Upper lobe of right lung (tissue), 1 donor: Measurements from ENCODE around the gene ELF4. TPM values are rescaled to one million over a fixed set of nuclear protein-coding genes. Genes with fewer than 3 reads are reported as not detected.

Source experiments
- ATAC-seq: fragments of 200-7000 bp; cut with Tn5 transposase; one replicate; pipeline ENCODE4 v1.9.1; 2020; ENCODE audit warnings: mild to moderate bottlenecking, moderate library complexity
- DNase-seq: peaks from one replicate; pipeline ENCODE4 v3.0.0-alpha.2; 2020
- H3K27ac ChIP-seq: fragments of 200-600 bp; one replicate; pipeline ENCODE4 v1.8.0; 2022
- H3K27me3 ChIP-seq: fragments of 200-600 bp; one replicate; pipeline ENCODE4 v1.8.0; 2022; ENCODE audit warnings: mild to moderate bottlenecking
- H3K36me3 ChIP-seq: fragments of 200-600 bp; one replicate; pipeline ENCODE4 v1.8.0; 2022
- H3K4me1 ChIP-seq: fragments of 200-600 bp; one replicate; pipeline ENCODE4 v1.8.0; 2022
- H3K4me3 ChIP-seq: fragments of 200-600 bp; one replicate; pipeline ENCODE4 v1.8.0; 2022; ENCODE audit warnings: mild to moderate bottlenecking
- H3K9me3 ChIP-seq: fragments of 200-600 bp; one replicate; pipeline ENCODE4 v1.8.0; 2022
- CTCF ChIP-seq: fragments of 200-600 bp; IDR thresholded peaks from one replicate; pipeline ENCODE4 v1.8.0; 2022; ENCODE audit warnings: antibody characterized with exemption
- intact Hi-C: fragments of 100-400 bp; cut with DNase I; formaldehyde crosslinking; loops from one replicate; pipeline ENCODE4 v1.11.0; 2022
- total RNA-seq: library from RNA; stranded (reverse); fragmentation: NEBNext Ultra II Directional; extraction: Animal tissue kit (Norgen Biotek cat#: 25700); gene quantifications from one replicate; pipeline ENCODE4 v1.2.1, GENCODE V29; 2021
- donor health status: DM: no; HTN: yes; CAD: no; lungs with severe emphysema.

Gene ELF4
- total RNA-seq, 1 donor from 2014 or later: 23.8 TPM

DNA sequence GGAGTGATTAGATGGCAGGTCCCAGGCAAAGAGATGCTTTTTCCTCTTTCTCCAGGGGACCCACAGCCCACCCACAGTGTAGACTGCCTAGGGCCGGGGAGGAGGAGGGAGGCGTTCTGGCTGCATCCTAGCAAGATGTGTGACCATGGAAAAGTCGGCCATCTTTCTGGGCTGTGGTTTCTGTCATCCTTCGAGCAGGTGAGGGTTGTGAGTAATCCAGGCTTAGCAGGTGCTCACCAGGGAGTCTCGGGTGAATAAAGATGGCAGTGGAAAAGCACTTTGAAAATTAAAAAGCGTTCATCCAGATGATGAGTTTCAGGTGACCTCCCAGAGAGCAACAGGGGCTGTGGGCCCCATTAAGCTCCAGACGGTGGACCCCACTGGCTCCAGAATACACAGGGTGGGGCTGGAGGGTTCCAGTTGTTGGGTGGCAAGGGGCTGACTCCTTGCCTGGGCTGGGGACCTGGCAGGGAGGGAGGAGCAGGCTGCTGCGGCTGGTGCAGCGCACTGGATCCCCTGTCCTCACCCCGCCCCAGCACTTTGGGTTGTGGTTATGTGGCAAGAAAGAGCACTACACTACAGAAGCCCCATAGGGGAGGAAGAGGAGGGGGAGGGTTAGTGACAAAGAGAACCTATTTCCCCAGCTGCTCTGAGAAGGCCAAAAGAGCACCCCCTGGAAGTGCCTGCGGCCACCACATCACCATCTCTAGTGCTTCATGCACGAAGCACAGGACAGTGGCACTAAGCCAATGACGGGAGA lies 23.7 kb downstream of the ELF4 start:
- Histone ChIP-seq H3K4me3 (peak overlapping the region; percentile 6), H3K9me3 (no peaks in the 10 kb centered on the region), H3K27me3 (no peaks in the 10 kb centered on the region), H3K36me3 (no peaks in the 10 kb centered on the region), H3K4me1 (no peaks in the 10 kb centered on the region), H3K27ac (peak overlapping the region; percentile 55)
- ATAC-seq: peak; percentile 61
- no peak for DNase-seq
- intact Hi-C loops: no loop called here
- no peak for TF ChIP-seq CTCF

DNA sequence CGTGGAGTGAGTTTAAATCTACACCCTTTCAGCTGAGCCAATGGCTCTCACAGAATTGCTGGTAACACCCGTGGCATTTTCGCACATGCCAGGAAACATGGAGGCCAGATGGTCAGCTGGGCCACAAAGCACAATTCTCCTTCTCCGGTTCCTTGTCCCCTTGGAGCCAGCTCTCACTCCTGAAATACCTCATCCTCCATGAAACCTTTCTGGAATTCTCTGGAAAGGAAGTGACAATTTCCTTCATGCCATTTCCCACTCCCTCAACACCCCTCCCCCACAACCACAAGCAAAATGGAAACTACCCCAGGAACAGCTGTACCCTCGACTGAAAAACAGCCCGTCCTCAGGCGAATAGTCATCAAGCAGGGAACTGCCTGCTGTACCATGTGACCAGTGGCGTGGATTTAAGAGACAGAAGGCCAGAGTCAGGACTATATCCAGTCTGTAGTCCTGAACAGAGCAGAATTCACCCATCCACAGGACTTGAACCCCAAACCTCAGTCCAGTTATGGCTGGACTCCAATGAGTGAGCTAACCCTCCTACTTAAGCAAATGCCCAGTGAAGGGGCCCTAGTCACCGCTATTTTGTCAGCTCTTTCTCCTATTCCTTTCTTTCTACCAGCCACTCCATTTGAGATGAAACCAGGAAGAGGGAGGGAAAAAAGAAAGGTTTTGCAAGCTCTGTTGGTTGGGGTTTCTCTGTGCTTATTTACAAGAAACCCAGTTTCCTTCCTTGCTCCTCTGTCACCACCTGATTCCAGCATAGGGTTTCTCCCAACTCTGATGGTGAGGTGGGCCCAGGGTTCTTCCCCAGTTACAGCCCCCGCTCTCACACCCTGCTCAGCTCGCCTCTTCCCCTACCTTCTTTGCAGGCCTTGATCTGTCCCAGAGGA lies 24.5 kb downstream of the ELF4 start:
- Histone ChIP-seq H3K4me3 (peak overlapping the region; percentile 14), H3K27ac (peak overlapping the region; percentile 55), H3K36me3 (no peaks in the 10 kb centered on the region), H3K4me1 (no peaks in the 10 kb centered on the region), H3K27me3 (no peaks in the 10 kb centered on the region), H3K9me3 (no peaks in the 10 kb centered on the region)
- intact Hi-C loops: no loop called here
- DNase-seq (no peak), ATAC-seq (no peak)
- no peak for TF ChIP-seq CTCF

GRCh38 chrX:130084631-130085237 lies 25.6 kb downstream of the ELF4 start:
- intact Hi-C loops: no loop called here
- no peaks in the 10 kb centered on the region for H3K27me3 ChIP-seq
- no peak overlapping the region for H3K4me3 ChIP-seq
- no peak for TF ChIP-seq CTCF
- no peaks in the 10 kb centered on the region for H3K4me1 ChIP-seq
- ATAC-seq: no peak
- H3K36me3 ChIP-seq: no peaks in the 10 kb centered on the region
- peak overlapping the region; percentile 55 for H3K27ac ChIP-seq
- no peaks in the 10 kb centered on the region for H3K9me3 ChIP-seq
- no peak for DNase-seq

DNA sequence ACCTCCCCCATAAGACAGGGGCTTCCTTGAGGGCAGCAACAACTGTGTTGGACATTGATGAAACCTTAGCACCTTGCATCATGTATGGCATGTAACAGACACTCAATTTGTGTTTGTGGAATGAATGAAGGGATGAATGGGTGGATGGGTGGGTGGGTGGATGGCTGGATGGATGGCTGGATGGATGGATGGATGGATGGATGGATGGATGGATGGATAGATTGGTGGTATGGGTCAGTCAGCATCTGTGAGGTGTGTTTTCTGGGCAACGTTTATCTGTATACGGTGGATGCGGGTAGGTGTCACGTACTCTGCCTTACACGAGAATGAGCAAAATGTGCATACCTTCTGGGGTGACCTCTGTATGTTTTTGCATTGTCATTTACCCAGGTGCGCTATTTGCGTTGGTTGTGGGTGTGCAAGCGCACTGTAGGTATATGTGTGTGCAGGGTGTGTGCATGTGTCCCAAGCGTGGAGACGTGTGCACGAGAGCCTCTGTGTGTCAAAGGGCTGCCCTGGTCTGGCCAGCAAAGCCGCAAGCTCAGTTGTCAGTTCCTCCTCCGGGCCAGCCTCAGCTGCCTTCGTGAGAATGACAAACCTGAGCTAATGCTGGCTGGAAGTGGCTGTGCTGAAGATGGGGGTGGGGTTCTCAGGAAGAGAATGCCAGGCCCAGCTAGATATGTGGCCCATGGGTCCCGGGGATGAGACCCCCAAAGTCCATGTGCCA lies 26.5 kb downstream of the ELF4 start:
- no peaks in the 10 kb centered on the region for H3K9me3 ChIP-seq
- DNase-seq (peak; percentile 65), ATAC-seq (peak; percentile 45)
- no peaks in the 10 kb centered on the region for H3K4me1 ChIP-seq
- H3K27me3 ChIP-seq: no peaks in the 10 kb centered on the region
- intact Hi-C loops: no loop called here
- no peaks in the 10 kb centered on the region for H3K36me3 ChIP-seq
- no peak for TF ChIP-seq CTCF
- peak overlapping the region; percentile 55 for H3K27ac ChIP-seq
- no peak overlapping the region for H3K4me3 ChIP-seq

- no peak overlapping the region for H3K4me3 ChIP-seq
Observed at GRCh38 chrX:130083107-130083490, 27.2 kb downstream of the ELF4 start.

More at GRCh38 chrX:130083107-130083490, 27.2 kb downstream of the ELF4 start:
- ATAC-seq (no peak), DNase-seq (no peak)
- Histone ChIP-seq H3K27me3 (no peaks in the 10 kb centered on the region), H3K27ac (no peak overlapping the region), H3K36me3 (no peaks in the 10 kb centered on the region), H3K9me3 (no peaks in the 10 kb centered on the region), H3K4me1 (no peaks in the 10 kb centered on the region)
- intact Hi-C loops: no loop called here
- no peak for TF ChIP-seq CTCF
